Measurements from ENCODE around the gene IL17C. TPM values are rescaled to one million over a fixed set of nuclear protein-coding genes. Genes with fewer than 3 reads are reported as not detected.
A peak's percentile ranks its signal among the peaks of the same experiment; 100 is the strongest.

The IL17C gene
- total and polyA plus RNA-seq, 11 donors: not detected

DNA sequence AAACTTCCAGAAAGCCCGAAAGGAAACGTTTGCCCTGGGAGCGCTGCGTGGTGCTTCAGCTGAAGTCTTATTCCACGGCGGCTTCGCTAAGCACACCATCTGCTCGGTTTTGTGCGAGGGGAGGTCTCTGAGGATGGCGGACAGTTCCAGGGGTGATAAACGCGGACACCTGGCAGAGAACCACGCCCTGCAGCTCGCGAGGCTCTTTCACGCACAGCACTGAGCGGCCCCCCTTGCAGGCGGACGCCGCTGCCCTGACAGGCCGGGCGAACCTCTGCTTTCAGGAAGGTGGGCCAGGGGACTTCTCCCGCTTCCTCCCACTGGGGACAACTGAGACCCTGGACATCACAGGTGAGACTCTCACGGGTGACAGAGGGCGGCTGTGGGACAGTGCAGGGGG, 20.8 kb downstream of the IL17C start:
- 93 to 98% (median 95%) methylated on average over 25 of the region's 25 CpGs for WGBS, 4 donors
- ATAC-seq: no peak
- Histone ChIP-seq H3K27ac (no peak overlapping the region), H3K36me3 (peaks cover 0 to 36% (median 8%) of the 10 kb centered on the region in 9 donors), H3K4me3 (no peak overlapping the region), H3K9me3 (no peaks in the 10 kb centered on the region), H3K4me1 (peaks cover 0 to 17% (median 12%) of the 10 kb centered on the region in 12 donors), H3K27me3 (no peaks in the 10 kb centered on the region)
- TF ChIP-seq CTCF (IDR thresholded peaks at IDR 0.05): no peak
- TF ChIP-seq POLR2A (IDR thresholded peaks at IDR 0.05): no peak
- no peak for DNase-seq
- intact Hi-C loops (cut with DNase I): no loop called here

- no peak overlapping the region for H3K4me3 ChIP-seq
- TF ChIP-seq CTCF (IDR thresholded peaks at IDR 0.05) (no peak), POLR2A (IDR thresholded peaks at IDR 0.05) (no peak)
- DNase-seq (no peak), ATAC-seq (no peak)
- H3K9me3 ChIP-seq: no peaks in the 10 kb centered on the region
- H3K4me1 ChIP-seq: peaks cover 0 to 32% (median 25%) of the 10 kb centered on the region in 12 donors
- 86 to 93% (median 90%) methylated on average over 10 of the region's 10 CpGs for WGBS, 4 donors
- H3K27ac ChIP-seq: no peak overlapping the region
- intact Hi-C loops (cut with DNase I): loop anchor here in 1 of 10 donors (5.0 kb wide), 1 partner anchor 46 kb away; the partner anchor contains the start of genes CTU2 and RNF166
- H3K36me3 ChIP-seq: peaks cover 0 to 18% (median 5%) of the 10 kb centered on the region in 9 donors
- no peaks in the 10 kb centered on the region for H3K27me3 ChIP-seq
These were observed 23.1 kb downstream of the IL17C start for GRCh38 chr16:88661468-88661867.

- H3K4me1 ChIP-seq: peaks cover 0 to 32% (median 25%) of the 10 kb centered on the region in 12 donors
- peak overlapping the region; percentile 56 to 100 (median 90) for H3K4me3 ChIP-seq
- 2 to 3% (median 2%) methylated on average over 34 to 49 of the region's 49 CpGs for WGBS, 4 donors
- H3K27ac ChIP-seq: peak overlapping the region in 11 of 12 donors; percentile 80 to 97 (median 85)
- H3K27me3 ChIP-seq: no peaks in the 10 kb centered on the region
- peaks cover 0 to 10% (median under 1%) of the 10 kb centered on the region in 9 donors for H3K36me3 ChIP-seq
- intact Hi-C loops (cut with DNase I): loop anchor here in 1 of 10 donors (5.0 kb wide), 1 partner anchor 45 kb away; the partner anchor contains the start of genes CTU2 and RNF166
- H3K9me3 ChIP-seq: no peaks in the 10 kb centered on the region
- TF ChIP-seq CTCF (IDR thresholded peaks at IDR 0.05): no peak
- TF ChIP-seq POLR2A (IDR thresholded peaks at IDR 0.05): no peak
- no peak for ATAC-seq
- peak in 1 of 5 donors; percentile 22 for DNase-seq
These were observed 24.0 kb downstream of the IL17C start for GRCh38 chr16:88662222-88662842.

GRCh38 chr16:88662843-88663606, 24.7 kb downstream of the IL17C start, which contains the start of gene MVD:
TSS of gene MVD (minus strand) at chr16:88663091. CDS start at chr16:88663080, 11 bp downstream.
- Histone ChIP-seq H3K4me3 (peak within 1 kb of the TSS; percentile 56 to 100 (median 90)), H3K27ac (peak within 1 kb of the TSS; percentile 1 to 97 (median 84)), H3K4me1 (peaks cover 0 to 32% (median 25%) of the 10 kb centered on the region in 12 donors), H3K27me3 (no peaks in the 10 kb centered on the region), H3K9me3 (no peaks in the 10 kb centered on the region), H3K36me3 (peaks cover 0 to 7% (median 0%) of the 10 kb centered on the region in 9 donors)
- intact Hi-C loops (cut with DNase I): loop anchor here in 1 of 10 donors (5.0 kb wide), 1 partner anchor 44 kb away; the partner anchor contains the start of genes CTU2 and RNF166
- DNase-seq (peak; percentile 98 to 99 (median 98)), ATAC-seq (peak; percentile 99)
- WGBS, 4 donors: 0 to 1% (median 1%) methylated on average over 27 to 88 of the region's 88 CpGs
- peak in 2 of 12 donors; percentile 8 to 22 for TF ChIP-seq CTCF (IDR thresholded peaks at IDR 0.05)
- TF ChIP-seq POLR2A (IDR thresholded peaks at IDR 0.05): peak; percentile 7 to 92
